IPS-NIHi7 (cell line): ENCODE results near the gene VWA5B1.
"Not testable (repeated sequence)": the region's sequence is repeated elsewhere in the genome, so short reads cannot be mapped to it uniquely, and the experiment has no call there.

ENCODE experiments used
- DNase-seq: peaks from one replicate; pipeline ENCODE4 v3.0.0; 2012; ENCODE audit warnings: mixed read lengths; ENCODE audit errors: extremely low spot score

VWA5B1 gene

DNA sequence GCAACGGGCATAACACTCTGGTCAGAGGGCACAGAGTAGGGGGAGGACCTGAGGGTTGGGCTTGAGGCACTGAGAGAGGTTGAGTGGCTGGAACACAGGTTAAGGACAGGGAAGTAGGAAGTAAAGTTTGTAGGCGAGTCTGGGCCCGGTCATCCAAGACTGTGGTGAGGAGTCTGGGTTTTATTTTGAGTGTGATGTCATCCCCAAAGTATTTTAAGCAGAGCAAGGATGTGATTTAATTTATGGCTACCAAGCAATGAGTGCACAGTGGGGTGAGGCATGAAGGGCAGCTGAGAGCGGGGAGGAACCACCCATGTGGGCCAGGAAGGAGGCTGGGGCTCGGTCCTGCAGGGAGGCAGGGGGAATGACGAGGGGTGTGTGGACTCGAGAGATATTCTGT is 11.2 kb upstream of the VWA5B1 start:
- DNase-seq = no peak

DNA sequence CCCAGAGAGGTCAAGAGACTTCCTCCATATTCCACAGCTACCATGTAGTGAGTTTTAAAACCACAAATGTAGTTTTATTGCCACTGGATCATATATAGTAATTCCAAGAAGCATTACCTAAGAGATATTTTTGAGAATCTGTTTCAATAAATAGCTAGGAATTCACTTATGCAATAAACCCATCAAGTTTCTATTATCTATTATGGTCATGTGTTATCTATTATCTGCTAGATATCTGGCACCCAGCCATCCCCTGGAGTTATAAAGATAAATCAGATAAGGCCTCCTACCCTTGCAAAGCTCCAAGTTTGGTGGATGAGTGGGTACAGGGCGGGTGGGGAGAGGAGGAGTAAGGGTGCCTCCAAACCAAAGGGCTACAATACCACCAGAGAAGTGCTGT is 10.3 kb upstream of the VWA5B1 start:
- DNase-seq = no peak

DNA sequence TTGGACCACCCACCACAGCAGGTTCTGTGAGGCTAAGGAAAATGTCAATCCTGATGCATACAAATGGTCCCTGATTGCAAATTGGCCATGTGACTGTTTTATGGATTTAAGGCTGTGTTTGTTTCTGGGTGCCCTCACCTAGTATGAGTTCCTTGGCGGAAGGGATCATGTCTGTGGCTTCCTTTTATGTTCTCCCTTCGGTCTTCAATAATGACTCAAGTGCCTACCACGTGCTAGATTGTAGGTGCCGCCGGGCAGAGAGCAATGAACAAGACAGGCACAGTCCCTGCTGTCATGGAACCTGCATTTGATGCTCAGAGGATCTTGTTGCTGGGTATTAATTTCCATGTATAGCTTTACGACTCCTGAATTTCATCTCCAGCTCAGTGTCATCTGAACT is 9.8 kb upstream of the VWA5B1 start:
- DNase-seq = no peak

- no peak for DNase-seq
Measured at GRCh38 chr1:20281801-20282200, 8.9 kb upstream of the VWA5B1 start.

- DNase-seq = no peak
Measured at GRCh38 chr1:20282533-20282932, 8.1 kb upstream of the VWA5B1 start.

GRCh38 chr1:20284046-20284445 is 6.6 kb upstream of the VWA5B1 start:
- no peak for DNase-seq

DNA sequence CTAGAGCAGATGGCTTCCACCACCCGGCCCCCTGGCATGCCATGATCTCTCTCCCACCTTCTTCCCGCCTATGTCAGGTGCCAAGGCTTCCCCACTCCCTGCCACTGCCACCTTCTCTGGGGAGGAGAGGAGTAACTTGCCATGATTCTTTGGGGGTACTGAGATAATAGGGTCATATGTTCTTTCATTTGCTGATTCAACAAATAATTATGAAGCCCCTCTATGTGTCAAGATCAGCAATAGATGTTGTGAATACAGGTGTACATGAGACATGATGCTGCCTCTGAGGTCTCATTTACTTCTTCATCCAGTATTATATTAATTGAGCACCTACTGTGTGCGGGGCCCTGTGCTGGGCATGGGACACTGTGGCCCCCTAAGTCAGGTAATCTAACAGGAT is 6.0 kb upstream of the VWA5B1 start:
- no peak for DNase-seq

- no peak for DNase-seq
Measured at GRCh38 chr1:20285510-20285909, 5.2 kb upstream of the VWA5B1 start.

DNA sequence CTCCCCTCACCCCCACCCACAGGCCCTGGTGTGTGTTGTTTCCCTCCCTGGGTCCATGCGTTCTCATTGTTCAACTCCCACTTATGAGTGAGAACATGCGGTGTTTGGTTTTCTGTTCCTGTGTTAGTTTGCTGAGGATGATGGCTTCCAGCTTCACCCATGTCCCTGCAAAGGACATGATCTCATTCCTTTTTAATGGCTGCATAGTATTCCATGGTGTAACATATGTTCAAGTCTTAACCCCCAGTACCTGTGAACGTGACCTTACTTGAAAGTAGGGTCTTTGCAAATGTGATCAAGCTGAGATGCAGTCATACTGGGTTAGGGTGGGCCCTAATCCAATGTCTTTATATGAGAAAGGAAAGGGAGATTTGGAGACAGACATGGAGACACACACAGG is 3.0 kb upstream of the VWA5B1 start:
- not testable (repeated sequence) for DNase-seq

DNA sequence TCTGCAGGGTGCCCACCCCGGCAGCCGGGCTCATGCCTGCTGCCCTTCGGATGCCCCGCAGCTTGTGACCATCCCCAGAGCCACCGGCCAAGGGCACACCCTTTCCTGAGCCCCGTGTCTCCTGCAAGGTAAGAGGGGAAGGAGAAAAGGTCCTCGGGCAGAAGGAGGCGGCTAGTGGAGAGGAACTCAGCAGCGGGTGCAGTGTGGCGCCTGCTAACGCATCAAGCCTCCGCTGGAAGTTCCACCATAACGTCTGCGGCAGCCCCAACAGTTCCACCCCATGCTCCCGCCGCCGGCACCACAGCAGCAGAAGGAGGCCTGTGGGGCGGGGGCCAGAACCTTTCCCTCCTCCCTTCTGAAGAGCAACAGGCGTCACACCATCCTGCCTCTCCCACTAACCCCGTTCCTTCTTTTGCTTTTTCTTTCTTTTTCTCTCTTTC is 990 bp downstream of the VWA5B1 start:
- DNase-seq = peak; percentile 31

- no peak for DNase-seq
Measured at GRCh38 chr1:20298626-20299025, 8.0 kb downstream of the VWA5B1 start.

DNA sequence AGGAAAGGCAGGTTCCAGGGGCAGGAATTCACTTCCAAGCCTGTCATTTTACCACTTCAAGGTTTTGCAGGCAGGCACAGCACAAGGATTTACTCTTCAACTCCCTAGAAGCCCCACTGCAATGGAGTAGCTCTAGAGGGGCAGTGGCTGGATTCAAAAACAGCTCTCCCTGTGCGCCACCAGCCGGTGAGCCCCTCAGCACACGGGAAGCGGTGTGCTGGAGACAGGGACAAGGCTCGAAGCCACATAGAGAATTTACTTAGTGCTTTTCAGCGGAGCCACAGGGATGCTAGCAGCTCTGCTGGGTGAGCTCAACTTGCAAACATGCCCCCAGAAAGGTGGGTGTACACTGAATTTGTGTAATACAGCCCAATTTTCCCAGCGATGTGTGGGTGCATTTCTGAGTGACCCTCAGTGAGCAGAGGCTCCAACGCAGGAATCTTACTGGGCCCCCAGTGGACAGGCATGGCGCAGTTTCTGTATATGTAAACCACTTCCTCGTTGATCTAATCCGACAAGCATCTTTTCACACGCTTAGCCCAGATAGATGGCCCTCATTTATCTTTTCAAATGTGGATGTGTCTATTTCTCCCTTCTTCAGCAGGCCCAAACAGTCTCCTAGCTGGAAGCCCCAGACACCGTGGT is 10.9 kb downstream of the VWA5B1 start:
- no peak for DNase-seq

GRCh38 chr1:20302108-20302471 is 11.4 kb downstream of the VWA5B1 start:
- no peak for DNase-seq

DNA sequence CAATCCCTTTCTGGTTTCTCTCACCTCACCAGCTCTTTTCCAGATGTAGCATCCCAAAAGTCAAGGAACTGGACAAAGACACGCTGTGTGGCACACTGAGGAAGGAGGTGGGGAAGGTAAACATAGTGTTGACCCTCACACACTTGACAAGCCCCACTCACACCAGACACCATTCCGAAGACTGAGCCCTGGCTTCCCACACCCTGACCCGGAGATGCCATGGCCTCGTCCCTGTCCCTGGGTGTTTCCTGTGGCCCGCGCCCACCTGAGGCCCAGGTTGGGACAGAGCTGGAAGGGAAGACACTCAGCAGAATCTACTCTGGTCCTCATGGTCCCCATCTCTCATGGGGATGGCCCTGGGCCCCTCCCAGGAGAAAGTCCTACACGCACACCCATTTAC is 16.4 kb downstream of the VWA5B1 start:
- DNase-seq = no peak

- DNase-seq = no peak
Measured at GRCh38 chr1:20308569-20308968, 17.9 kb downstream of the VWA5B1 start.

DNA sequence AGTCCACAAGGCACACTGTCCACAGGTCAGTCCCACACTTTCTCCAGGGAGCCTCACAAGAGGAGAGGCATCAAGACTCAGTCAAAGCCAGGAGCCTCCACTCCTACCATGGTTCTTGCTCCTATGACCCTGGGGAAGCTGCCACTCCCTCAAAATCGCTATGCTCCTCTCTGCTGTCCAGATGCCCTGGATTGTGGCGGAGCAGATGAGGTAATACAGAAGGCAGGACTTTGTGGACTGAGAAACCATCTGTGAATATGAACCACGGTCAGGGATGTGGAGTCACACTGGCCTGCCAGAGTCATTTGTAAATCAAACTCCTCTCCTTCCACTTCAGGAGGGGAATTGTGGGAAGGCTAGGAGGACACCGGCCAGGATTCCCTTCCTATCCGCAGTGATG is 20.6 kb downstream of the VWA5B1 start:
- DNase-seq = no peak

GRCh38 chr1:20312310-20312709 is 21.6 kb downstream of the VWA5B1 start:
- no peak for DNase-seq

- no peak for DNase-seq
Measured at GRCh38 chr1:20312818-20313217, 22.1 kb downstream of the VWA5B1 start.

DNA sequence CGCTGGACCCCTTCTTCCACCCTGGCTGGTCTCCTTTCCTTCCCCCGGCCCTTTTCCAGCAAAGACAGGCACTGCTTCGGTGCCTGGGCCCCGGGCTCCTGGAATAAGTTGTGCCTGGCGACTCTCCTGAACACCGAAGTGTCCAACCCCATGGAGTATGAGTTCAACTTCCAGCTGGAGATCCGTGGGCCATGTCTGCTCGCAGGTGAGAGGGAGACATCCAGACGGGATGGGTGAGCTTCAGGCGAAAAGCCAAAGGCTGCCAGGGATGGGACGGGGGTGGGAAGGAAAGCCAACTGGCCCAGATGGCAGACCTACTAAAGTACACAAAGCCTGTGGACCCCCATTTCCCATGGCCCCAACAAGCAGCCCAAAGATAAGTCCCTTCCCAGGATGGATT is 26.8 kb downstream of the VWA5B1 start:
- DNase-seq = no peak

DNA sequence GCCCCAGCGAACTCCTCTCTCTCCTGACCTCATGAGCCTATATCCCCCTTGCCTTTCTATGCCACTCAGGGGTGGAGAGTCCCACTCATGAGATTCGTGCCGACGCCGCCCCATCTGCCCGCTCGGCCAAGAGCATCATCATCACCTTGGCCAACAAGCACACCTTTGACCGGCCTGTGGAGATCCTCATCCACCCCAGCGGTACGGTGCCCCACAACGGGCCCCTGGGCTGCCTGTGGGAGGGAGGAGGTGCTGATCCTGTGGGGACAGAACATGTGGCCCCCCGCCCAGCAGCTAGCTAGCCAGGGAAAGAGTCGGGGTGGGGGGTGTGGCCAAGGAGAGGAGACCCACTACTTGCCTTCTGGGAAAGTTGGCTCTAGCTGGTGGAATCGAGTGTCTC is 27.8 kb downstream of the VWA5B1 start:
- DNase-seq = no peak

DNA sequence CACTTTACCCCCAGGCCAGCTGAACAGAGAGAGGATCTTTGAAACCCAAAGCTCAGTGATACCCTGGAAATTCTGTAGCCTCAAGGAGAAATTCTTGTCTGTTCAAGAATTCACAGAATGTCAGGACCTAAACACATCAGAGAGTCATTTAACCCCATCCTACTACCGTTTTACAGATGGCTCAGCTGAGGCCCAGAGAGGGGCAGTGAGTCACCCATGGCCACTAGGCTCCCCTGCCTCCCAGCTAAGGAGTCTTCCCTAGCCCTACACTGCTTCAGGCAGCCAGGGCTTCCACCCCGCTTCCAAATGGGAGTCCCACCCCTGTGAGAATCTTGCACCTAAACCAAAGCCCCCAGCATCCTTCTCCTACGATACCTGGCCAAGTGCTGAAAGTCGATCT is 28.3 kb downstream of the VWA5B1 start:
- DNase-seq = no peak

DNA sequence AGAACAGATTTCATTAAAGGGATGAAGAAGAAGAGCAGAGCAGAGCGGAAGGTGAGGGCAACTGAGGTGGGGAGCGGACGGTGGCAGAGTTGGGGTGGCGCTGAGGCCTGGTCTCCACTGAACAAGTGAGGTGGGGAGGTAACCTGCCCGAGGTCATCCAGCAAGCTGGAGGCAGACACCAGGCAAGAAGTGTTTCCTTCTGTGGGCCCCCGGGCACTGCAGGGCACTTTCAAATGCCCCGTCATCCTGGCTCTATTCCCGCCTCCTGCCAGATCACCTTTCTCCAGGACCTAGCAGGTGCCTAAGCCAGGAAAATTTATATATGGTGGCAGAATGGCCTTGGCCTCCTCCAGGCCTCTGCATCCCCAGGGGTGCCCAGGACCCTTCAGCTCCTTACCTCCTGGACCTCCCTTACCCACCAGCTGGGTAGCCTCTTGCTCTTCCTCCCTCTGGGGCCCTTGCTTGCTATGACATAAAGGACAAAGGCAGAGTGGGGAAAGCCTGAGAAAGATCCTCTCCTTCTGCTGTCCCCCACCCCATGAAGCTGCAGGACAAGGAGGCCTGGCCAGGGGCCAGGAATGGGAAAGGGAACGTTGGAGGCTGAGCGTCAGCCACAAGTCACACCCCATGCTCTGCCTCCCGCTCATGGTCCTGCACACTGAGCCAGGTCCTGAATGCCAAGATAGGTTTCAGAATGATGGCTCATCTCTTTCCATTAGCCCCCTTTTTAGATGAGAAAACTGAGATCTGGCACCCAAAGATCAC is 29.0 kb downstream of the VWA5B1 start:
- DNase-seq = no peak

- no peak for DNase-seq
Measured at GRCh38 chr1:20320704-20321103, 30.0 kb downstream of the VWA5B1 start.

DNA sequence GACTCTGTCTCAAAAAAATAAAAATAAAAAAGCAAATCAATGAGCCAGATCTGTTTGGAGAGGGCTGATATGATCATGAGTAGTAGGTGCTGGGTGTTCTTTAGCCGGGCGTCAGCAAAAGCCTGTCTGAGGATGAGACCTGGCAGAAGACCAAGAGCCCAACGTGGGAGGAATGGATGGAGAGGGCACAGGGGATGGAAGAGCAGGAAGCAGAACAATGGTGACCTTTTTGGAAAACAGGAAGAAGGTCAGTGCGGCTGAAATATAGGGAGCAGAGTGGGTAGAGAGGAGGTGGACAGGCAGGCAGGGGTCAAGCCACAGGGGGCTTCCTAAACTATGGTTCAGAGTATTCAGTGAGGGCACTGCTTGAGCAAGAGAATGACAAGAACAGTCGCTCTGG is 30.9 kb downstream of the VWA5B1 start:
- no peak for DNase-seq
